Activated B cell treated with CpG ODN at 0.5 μM for 24 hours (primary cell): ENCODE results near the gene STIM1. TPM values are rescaled to one million over a fixed set of nuclear protein-coding genes. Genes with fewer than 3 reads are reported as not detected.

ENCODE experiments used
- ATAC-seq: fragments of 200-7000 bp; cut with Tn5 transposase; one replicate; pipeline ENCODE4 v1.10.0; 2021; ENCODE audit warnings: low read depth, mild to moderate bottlenecking, moderate library complexity
- CTCF ChIA-PET: fragments of 350-600 bp; sonication (Branson Sonifier 250); formaldehyde crosslinking; loops from one replicate; lab custom pipeline; 2021; ENCODE audit warnings: antibody characterized with exemption; lab: Charles Lee
- POLR2A ChIA-PET: fragments of 350-600 bp; sonication (Branson Sonifier 250); formaldehyde crosslinking; loops from one replicate; lab custom pipeline; 2021; ENCODE audit warnings: antibody characterized with exemption; lab: Charles Lee
- DNase-seq: peaks from one replicate; pipeline ENCODE4 v3.0.0; 2022
- H3K27ac Mint-ChIP-seq: one replicate; pipeline ENCODE4 v1.8.0; 2020; ENCODE audit warnings: mixed read lengths
- H3K27me3 Mint-ChIP-seq: one replicate; pipeline ENCODE4 v1.8.0; 2021; ENCODE audit warnings: mixed read lengths
- H3K36me3 Mint-ChIP-seq: one replicate; pipeline ENCODE4 v1.8.0; 2021; ENCODE audit warnings: low read depth, mixed read lengths
- H3K4me1 Mint-ChIP-seq: one replicate; pipeline ENCODE4 v1.8.0; 2021; ENCODE audit warnings: mixed read lengths
- H3K4me3 Mint-ChIP-seq: one replicate; pipeline ENCODE4 v1.8.0; 2020; ENCODE audit warnings: mild to moderate bottlenecking, mixed read lengths
- H3K9me3 Mint-ChIP-seq: one replicate; pipeline ENCODE4 v1.8.0; 2020; ENCODE audit warnings: mixed read lengths
- CTCF ChIP-seq: fragments of 200-600 bp; IDR thresholded peaks from one replicate; pipeline ENCODE4 v1.8.0; 2022; ENCODE audit warnings: antibody characterized with exemption, mild to moderate bottlenecking
- intact Hi-C: fragments of 100-400 bp; cut with micrococcal nuclease; formaldehyde crosslinking; loops from one replicate; pipeline ENCODE4 v1.15.1; 2024
- total RNA-seq: library from RNA; stranded (reverse); gene quantifications from 2 replicates; pipeline ENCODE4 v1.2.3, GENCODE V29; 2022

STIM1 gene
- total RNA-seq, 1 donor from 2014 or later: 38.4 TPM

- CTCF ChIA-PET: interaction anchor here (1.0 to 3.6 kb wide), 5 partner anchors 72 to 146 kb away, joined by 3 to 28 read pairs (median 11); partner anchors contain the start of gene STIM1
- Mint-ChIP-seq H3K4me1 (peaks cover 43% of the 10 kb centered on the region), H3K27me3 (no peaks in the 10 kb centered on the region), H3K4me3 (no peak overlapping the region), H3K36me3 (peaks cover 6% of the 10 kb centered on the region), H3K9me3 (no peaks in the 10 kb centered on the region), H3K27ac (peak overlapping the region; percentile 66)
- DNase-seq (no peak), ATAC-seq (no peak)
- POLR2A ChIA-PET: interaction anchor here (0.5 to 3.1 kb wide), 4 partner anchors 10 to 156 kb away, joined by 3 to 29 read pairs (median 4); partner anchors contain the start of gene STIM1
- intact Hi-C loops: no loop called here
- TF ChIP-seq CTCF: no peak
Measured at GRCh38 chr11:3926458-3927095, 71.1 kb downstream of the STIM1 start.

GRCh38 chr11:3927129-3927796 is 71.8 kb downstream of the STIM1 start:
- Mint-ChIP-seq H3K4me1 (peaks cover 45% of the 10 kb centered on the region), H3K36me3 (peaks cover 4% of the 10 kb centered on the region), H3K9me3 (no peaks in the 10 kb centered on the region), H3K4me3 (peak overlapping the region; percentile 55), H3K27me3 (no peaks in the 10 kb centered on the region), H3K27ac (peak overlapping the region; percentile 66)
- ATAC-seq (no peak), DNase-seq (no peak)
- POLR2A ChIA-PET: interaction anchor here (0.6 to 3.1 kb wide), 10 partner anchors 22 to 145 kb away, joined by 3 to 29 read pairs (median 4); partner anchors contain the start of gene STIM1
- intact Hi-C loops: no loop called here
- CTCF ChIA-PET: interaction anchor here (1.0 to 3.6 kb wide), 6 partner anchors 32 to 145 kb away, joined by 3 to 28 read pairs (median 8); partner anchors contain the start of gene STIM1
- TF ChIP-seq CTCF: no peak

- no peaks in the 10 kb centered on the region for H3K27me3 Mint-ChIP-seq
- peaks cover 2% of the 10 kb centered on the region for H3K36me3 Mint-ChIP-seq
- DNase-seq (no peak), ATAC-seq (no peak)
- no peak overlapping the region for H3K4me3 Mint-ChIP-seq
- POLR2A ChIA-PET: interaction anchor here (0.8 kb wide), 1 partner anchor 23 kb away, joined by 3 read pairs; no protein-coding TSS in a partner anchor
- H3K9me3 Mint-ChIP-seq: no peaks in the 10 kb centered on the region
- H3K4me1 Mint-ChIP-seq: peaks cover 51% of the 10 kb centered on the region
- TF ChIP-seq CTCF: no peak
- CTCF ChIA-PET: no interaction called here
- no peak overlapping the region for H3K27ac Mint-ChIP-seq
- intact Hi-C loops: loop anchor here (2.0 kb wide), 1 partner anchor 14 kb away; no protein-coding TSS in a partner anchor
Measured at GRCh38 chr11:3929232-3929631, 73.8 kb downstream of the STIM1 start.

- peaks cover 55% of the 10 kb centered on the region for H3K4me1 Mint-ChIP-seq
- no peak for DNase-seq
- TF ChIP-seq CTCF: no peak
- no peak for ATAC-seq
- no peak overlapping the region for H3K4me3 Mint-ChIP-seq
- intact Hi-C loops: loop anchor here (2.0 kb wide), 1 partner anchor 13 kb away; no protein-coding TSS in a partner anchor
- POLR2A ChIA-PET: interaction anchor here (0.8 to 1.1 kb wide), 2 partner anchors 24 to 74 kb away, joined by 3 read pairs; partner anchors contain the start of gene STIM1
- peaks cover 5% of the 10 kb centered on the region for H3K36me3 Mint-ChIP-seq
- CTCF ChIA-PET: no interaction called here
- no peaks in the 10 kb centered on the region for H3K9me3 Mint-ChIP-seq
- no peaks in the 10 kb centered on the region for H3K27me3 Mint-ChIP-seq
- no peak overlapping the region for H3K27ac Mint-ChIP-seq
Measured at GRCh38 chr11:3929649-3930048, 74.2 kb downstream of the STIM1 start.

- ATAC-seq: no peak
- H3K36me3 Mint-ChIP-seq: peaks cover 13% of the 10 kb centered on the region
Measured at GRCh38 chr11:3932698-3933097, 77.2 kb downstream of the STIM1 start.

More at GRCh38 chr11:3932698-3933097, 77.2 kb downstream of the STIM1 start:
- Mint-ChIP-seq H3K4me3 (no peak overlapping the region), H3K4me1 (peaks cover 70% of the 10 kb centered on the region), H3K27me3 (no peaks in the 10 kb centered on the region), H3K9me3 (no peaks in the 10 kb centered on the region), H3K27ac (no peak overlapping the region)
- ChIA-PET POLR2A (no interaction called here), CTCF (interaction anchor here (0.5 kb wide), 1 partner anchor 100 kb away, joined by 4 read pairs; no protein-coding TSS in a partner anchor)
- DNase-seq: no peak
- intact Hi-C loops: no loop called here
- no peak for TF ChIP-seq CTCF
